ENCODE results near the gene ARHGAP26.
"Not testable (repeated sequence)": the region's sequence is repeated elsewhere in the genome, so short reads cannot be mapped to it uniquely, and the experiment has no call there.

GRCh38 chr5:143203301-143203956 is 433.3 kb downstream of the ARHGAP26 start:
- TF ChIP-seq CTCF (IDR thresholded peaks at IDR 0.05); REST (IDR thresholded peaks at IDR 0.05; ENCODE audit: insufficient read depth in 1 of 2, low read depth in 2 of 2, low read length in 1 of 2); POLR2AphosphoS5 (IDR thresholded peaks at IDR 0.05; ENCODE audit: low read depth, low read length): not testable (repeated sequence)
